Ishikawa (cell line): ENCODE data around the gene TBC1D5.

Experiments used
- CEBPB ChIP-seq: IDR thresholded peaks from 2 replicates; pipeline ENCODE4 v1.6.1; 2012
- CREB1 ChIP-seq: IDR thresholded peaks from 2 replicates; pipeline ENCODE4 v1.6.1; 2012; ENCODE audit warnings: low read depth
- EGR1 ChIP-seq: IDR thresholded peaks from 2 replicates; pipeline ENCODE4 v1.6.1; 2012
- EP300 ChIP-seq: IDR thresholded peaks from 2 replicates; pipeline ENCODE4 v1.6.1; 2012; ENCODE audit warnings: borderline replicate concordance
- FOXM1 ChIP-seq: IDR thresholded peaks from 2 replicates; pipeline ENCODE4 v1.6.1; 2012; ENCODE audit warnings: low read depth, borderline replicate concordance
- NFIC ChIP-seq: IDR thresholded peaks from 2 replicates; pipeline ENCODE4 v1.6.1; 2012
- RAD21 ChIP-seq: IDR thresholded peaks from 2 replicates; pipeline ENCODE4 v1.6.1; 2012; ENCODE audit warnings: low read depth
- TAF1 ChIP-seq: IDR thresholded peaks from 2 replicates; pipeline ENCODE4 v1.6.1; 2012; ENCODE audit warnings: low read depth, mild to moderate bottlenecking
- TCF12 ChIP-seq: IDR thresholded peaks from 2 replicates; pipeline ENCODE4 v1.6.1; 2012; ENCODE audit warnings: low read depth
- TEAD4 ChIP-seq: IDR thresholded peaks from 2 replicates; pipeline ENCODE4 v1.6.1; 2012
- YY1 ChIP-seq: IDR thresholded peaks from 2 replicates; pipeline ENCODE4 v1.6.1; 2012; ENCODE audit warnings: low read depth
- ZBTB7A ChIP-seq: IDR thresholded peaks from 2 replicates; pipeline ENCODE4 v1.6.1; 2012; ENCODE audit warnings: low read depth
- TF ChIP-seq, protein P1 (sequence below): IDR thresholded peaks from 2 replicates; pipeline ENCODE4 v1.6.1; 2012
- TF ChIP-seq, protein P2 (sequence below): IDR thresholded peaks from 2 replicates; pipeline ENCODE4 v1.6.1; 2012
- TF ChIP-seq, protein P3 (sequence below): IDR thresholded peaks from 2 replicates; pipeline ENCODE4 v1.6.1; 2012; ENCODE audit warnings: low read depth, mild to moderate bottlenecking

TBC1D5 gene

DNA sequence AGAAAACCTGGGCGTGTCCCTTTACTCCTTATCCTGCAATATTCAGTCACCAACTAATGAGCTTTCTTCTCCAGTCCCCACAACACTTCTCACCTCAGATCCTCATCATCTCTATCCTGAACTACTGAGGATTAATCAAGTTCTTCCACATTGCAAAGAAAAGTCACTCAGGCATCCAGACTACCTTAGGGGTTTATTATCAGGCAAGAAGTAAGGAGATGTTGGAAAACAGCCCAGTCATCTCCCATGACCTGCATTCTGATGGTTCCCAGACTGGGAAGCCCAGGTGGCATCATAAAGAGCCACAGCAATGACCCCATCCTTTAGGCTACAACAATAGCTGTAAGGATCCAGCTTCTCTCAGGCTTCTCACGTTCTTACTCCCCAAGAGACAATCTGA lies 3.5 kb upstream of the TBC1D5 start:
- TF ChIP-seq ZBTB7A (no peak), NFIC (no peak), CREB1 (no peak), CEBPB (no peak), RAD21 (no peak), EP300 (no peak), TAF1 (no peak), TEAD4 (no peak), EGR1 (no peak; the same call in 1 of the 2 replicates), YY1 (no peak), FOXM1 (no peak), TCF12 (no peak)
- TF ChIP-seq, protein P1, sequence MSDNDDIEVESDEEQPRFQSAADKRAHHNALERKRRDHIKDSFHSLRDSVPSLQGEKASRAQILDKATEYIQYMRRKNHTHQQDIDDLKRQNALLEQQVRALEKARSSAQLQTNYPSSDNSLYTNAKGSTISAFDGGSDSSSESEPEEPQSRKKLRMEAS = no peak
- TF ChIP-seq, protein P2, sequence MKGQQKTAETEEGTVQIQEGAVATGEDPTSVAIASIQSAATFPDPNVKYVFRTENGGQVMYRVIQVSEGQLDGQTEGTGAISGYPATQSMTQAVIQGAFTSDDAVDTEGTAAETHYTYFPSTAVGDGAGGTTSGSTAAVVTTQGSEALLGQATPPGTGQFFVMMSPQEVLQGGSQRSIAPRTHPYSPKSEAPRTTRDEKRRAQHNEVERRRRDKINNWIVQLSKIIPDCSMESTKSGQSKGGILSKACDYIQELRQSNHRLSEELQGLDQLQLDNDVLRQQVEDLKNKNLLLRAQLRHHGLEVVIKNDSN = no peak
- TF ChIP-seq, protein P3, sequence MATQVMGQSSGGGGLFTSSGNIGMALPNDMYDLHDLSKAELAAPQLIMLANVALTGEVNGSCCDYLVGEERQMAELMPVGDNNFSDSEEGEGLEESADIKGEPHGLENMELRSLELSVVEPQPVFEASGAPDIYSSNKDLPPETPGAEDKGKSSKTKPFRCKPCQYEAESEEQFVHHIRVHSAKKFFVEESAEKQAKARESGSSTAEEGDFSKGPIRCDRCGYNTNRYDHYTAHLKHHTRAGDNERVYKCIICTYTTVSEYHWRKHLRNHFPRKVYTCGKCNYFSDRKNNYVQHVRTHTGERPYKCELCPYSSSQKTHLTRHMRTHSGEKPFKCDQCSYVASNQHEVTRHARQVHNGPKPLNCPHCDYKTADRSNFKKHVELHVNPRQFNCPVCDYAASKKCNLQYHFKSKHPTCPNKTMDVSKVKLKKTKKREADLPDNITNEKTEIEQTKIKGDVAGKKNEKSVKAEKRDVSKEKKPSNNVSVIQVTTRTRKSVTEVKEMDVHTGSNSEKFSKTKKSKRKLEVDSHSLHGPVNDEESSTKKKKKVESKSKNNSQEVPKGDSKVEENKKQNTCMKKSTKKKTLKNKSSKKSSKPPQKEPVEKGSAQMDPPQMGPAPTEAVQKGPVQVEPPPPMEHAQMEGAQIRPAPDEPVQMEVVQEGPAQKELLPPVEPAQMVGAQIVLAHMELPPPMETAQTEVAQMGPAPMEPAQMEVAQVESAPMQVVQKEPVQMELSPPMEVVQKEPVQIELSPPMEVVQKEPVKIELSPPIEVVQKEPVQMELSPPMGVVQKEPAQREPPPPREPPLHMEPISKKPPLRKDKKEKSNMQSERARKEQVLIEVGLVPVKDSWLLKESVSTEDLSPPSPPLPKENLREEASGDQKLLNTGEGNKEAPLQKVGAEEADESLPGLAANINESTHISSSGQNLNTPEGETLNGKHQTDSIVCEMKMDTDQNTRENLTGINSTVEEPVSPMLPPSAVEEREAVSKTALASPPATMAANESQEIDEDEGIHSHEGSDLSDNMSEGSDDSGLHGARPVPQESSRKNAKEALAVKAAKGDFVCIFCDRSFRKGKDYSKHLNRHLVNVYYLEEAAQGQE = no peak

DNA sequence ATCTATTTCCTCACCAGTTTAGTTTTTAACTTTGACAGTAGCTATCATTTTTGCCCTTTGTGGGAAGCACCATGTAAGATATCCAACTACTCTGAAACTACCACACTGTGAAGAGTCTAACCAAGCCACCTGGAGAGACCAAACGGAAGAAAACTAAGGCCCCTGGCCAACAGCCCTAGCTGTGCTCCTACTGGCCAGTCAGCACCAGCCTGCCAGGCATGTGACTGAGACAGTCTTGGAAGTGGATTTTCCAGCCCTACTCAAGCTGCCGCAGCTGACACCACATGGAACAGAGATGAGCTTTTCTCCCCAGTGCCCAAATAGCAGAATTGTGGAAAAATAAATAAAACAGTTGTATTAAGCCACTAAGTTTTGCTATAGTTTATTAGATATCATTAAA lies 2.9 kb upstream of the TBC1D5 start:
- TF ChIP-seq, protein P2 = peak; percentile 59
- TF ChIP-seq YY1 (no peak), NFIC (no peak), EP300 (no peak)

DNA sequence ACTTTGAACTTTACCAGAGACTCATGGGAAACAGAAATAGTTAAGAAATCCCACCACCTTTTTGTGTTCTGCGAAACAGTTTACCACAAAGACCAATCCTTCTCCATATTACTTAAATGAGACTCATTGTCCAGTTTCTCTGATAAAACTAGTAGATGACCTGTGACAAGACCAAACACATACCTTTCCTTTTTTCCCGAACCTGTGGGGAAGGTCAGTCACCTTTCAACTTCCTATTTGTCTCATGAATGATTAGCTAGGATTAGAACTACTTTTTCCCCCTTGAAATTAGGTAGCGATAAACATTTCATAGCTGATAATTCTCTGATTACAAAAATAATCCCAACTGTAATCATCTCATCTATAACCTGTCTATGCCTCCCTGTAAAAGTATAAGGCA lies 2.3 kb upstream of the TBC1D5 start:
- TF ChIP-seq EP300 (no peak), CREB1 (no peak), FOXM1 (no peak), CEBPB (no peak), RAD21 (no peak), YY1 (no peak), ZBTB7A (no peak), TCF12 (no peak), NFIC (no peak), TAF1 (no peak), TEAD4 (no peak), EGR1 (no peak)
- TF ChIP-seq, protein P1 = no peak
- TF ChIP-seq, protein P3 = no peak
- TF ChIP-seq, protein P2 = no peak

DNA sequence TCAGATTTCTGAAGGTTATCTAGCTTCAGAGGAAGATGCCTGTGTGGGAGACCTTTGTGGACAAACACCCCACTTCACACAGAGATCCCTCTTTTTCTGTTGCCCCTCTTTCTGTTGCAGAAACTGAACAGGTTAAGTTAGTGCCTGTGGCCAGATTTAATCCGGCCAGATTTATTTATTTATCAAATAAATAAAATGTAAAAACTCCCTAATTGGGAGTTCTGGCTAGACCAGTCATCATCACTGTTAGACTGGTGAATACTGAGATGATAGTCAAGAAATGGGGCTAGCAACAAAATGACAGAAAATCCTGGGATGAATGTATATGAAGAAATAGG lies 1.2 kb upstream of the TBC1D5 start:
- TF ChIP-seq, protein P2 = no peak
- TF ChIP-seq TCF12 (no peak), TAF1 (no peak), RAD21 (no peak), EP300 (no peak), ZBTB7A (no peak), YY1 (no peak), CEBPB (no peak), EGR1 (no peak), NFIC (no peak), CREB1 (no peak), TEAD4 (no peak), FOXM1 (no peak)
- TF ChIP-seq, protein P1 = no peak
- TF ChIP-seq, protein P3 = no peak
